ENCODE measurements around the gene RSRC1. TPM values are rescaled to one million over a fixed set of nuclear protein-coding genes. Genes with fewer than 3 reads are reported as not detected.
A peak's percentile ranks its signal among the peaks of the same experiment; 100 is the strongest.
"Not testable (repeated sequence)": the region's sequence is repeated elsewhere in the genome, so short reads cannot be mapped to it uniquely, and the experiment has no call there.

The RSRC1 gene
- total and polyA plus RNA-seq, 2 of the 13 experiments (the other 11 are each of a cell fraction or from before 2014, with no cell fraction given): 4.9 to 63.0 TPM

DNA sequence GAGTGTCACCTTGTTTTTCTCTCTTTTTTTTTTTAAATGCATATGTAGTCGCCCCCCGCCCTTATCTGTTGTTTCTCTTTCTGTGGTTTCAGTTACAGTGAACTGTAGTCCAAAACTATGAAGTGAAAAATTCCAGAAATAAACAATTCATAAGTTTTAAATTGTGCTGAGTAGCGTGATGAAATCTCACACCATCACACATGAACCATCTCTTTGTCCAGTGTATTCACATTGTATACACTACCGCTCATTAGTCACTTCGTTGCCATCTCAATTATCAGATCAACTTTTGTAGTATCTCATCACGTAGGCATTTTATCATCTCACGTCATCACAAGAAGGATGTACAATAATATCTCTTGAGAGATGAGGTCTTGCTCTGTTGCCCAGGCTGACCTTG, 398.6 kb downstream of the RSRC1 start:
- BruUV-seq (replicated peaks): no TSS peak
- ATAC-seq (no peak), DNase-seq (ENCODE audit: low spot score) (no peak), FAIRE-seq (no peak)
- H3K36me3 ChIP-seq (replicated peaks in 1 of 2; ENCODE audit: control insufficient read depth in 1 of 2, insufficient read depth in 2 of 2, low read length in 2 of 2): no peaks in the 10 kb centered on the region
- H3K9me3 ChIP-seq (ENCODE audit: low read length): no peaks in the 10 kb centered on the region
- in situ Hi-C loops (cut with HindIII; ENCODE audit: extremely low pct_ligation_motif_present, low pct_unique_long_range_greater_than_20kb): no loop called here
- intact Hi-C loops (cut with micrococcal nuclease; ENCODE audit: unreplicated experiment): no loop called here
- 92% methylated on average over 7 of the region's 7 CpGs for WGBS (ENCODE audit: low lambda C conversion rate)
- H3K4me1 ChIP-seq (ENCODE audit: insufficient read depth, low read length): no peaks in the 10 kb centered on the region
- no peaks in the 10 kb centered on the region for H3K27me3 ChIP-seq (ENCODE audit: control insufficient read depth in 1 of 2, insufficient read depth in 2 of 2, low read length in 2 of 2)
- TF ChIP-seq MIER2 (CRISPR knock-in tag; IDR thresholded peaks at IDR 0.05): no peak
- no peak for TF ChIP-seq ZNF546 (CRISPR knock-in tag; conservative IDR thresholded peaks at IDR 0.05)
- ChIA-PET CTCF (ENCODE audit: low intra/inter-chr PET ratio, low total read pairs) (no interaction called here), POLR2A (no interaction called here)
- H2AFZ ChIP-seq (ENCODE audit: low read length): no peak overlapping the region
- no peak overlapping the region for H3K27ac ChIP-seq (ENCODE audit: extremely low read length, insufficient read depth, low read length)
- H3K4me3 ChIP-seq (replicated peaks in 1 of 3; ENCODE audit: insufficient read depth in 1 of 3, low read depth in 2 of 3, low read length in 3 of 3): no peak overlapping the region
- no peak overlapping the region for H3K4me2 ChIP-seq (ENCODE audit: low read depth, low read length)
- no peaks in the 10 kb centered on the region for H4K20me1 ChIP-seq (ENCODE audit: insufficient read depth, low read length)
- no peaks in the 10 kb centered on the region for H3K79me2 ChIP-seq (ENCODE audit: insufficient read depth, low read length)
- no peak overlapping the region for H3K9ac ChIP-seq (ENCODE audit: insufficient read depth, low read depth, low read length)

DNA sequence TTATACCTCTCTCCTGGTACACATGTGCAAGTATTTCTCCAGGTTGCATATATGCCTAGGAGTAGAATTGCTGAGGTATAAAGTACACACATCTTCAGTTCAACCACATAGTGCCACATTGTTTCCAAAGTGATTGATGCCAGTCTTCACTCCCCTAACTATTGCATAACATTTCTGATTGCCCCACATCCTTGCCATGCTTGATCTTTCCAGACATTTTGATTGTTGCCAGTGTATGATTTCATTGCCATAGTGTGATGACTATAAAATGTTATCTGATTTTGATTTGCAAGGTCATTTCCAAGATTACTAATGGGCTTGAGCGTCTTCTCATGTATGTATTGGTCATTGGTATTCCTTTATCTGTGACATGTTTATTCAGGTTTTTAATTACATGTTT, 400.0 kb downstream of the RSRC1 start:
- H3K4me2 ChIP-seq (ENCODE audit: low read depth, low read length): no peak overlapping the region
- H3K79me2 ChIP-seq (ENCODE audit: insufficient read depth, low read length): no peaks in the 10 kb centered on the region
- in situ Hi-C loops (cut with HindIII; ENCODE audit: extremely low pct_ligation_motif_present, low pct_unique_long_range_greater_than_20kb) (no loop called here), intact Hi-C loops (cut with micrococcal nuclease; ENCODE audit: unreplicated experiment) (no loop called here)
- no peaks in the 10 kb centered on the region for H4K20me1 ChIP-seq (ENCODE audit: insufficient read depth, low read length)
- H3K27ac ChIP-seq (ENCODE audit: extremely low read length, insufficient read depth, low read length): no peak overlapping the region
- TF ChIP-seq CEBPB (IDR thresholded peaks at IDR 0.05; ENCODE audit: borderline replicate concordance, low read depth, low read length) (peak; percentile 59), POLR2AphosphoS2 (IDR thresholded peaks at IDR 0.05; ENCODE audit: low read depth, low read length) (no peak)
- CTCF ChIA-PET (ENCODE audit: low intra/inter-chr PET ratio, low total read pairs): no interaction called here
- no TSS peak for BruUV-seq (replicated peaks)
- no peaks in the 10 kb centered on the region for H3K4me1 ChIP-seq (ENCODE audit: insufficient read depth, low read length)
- POLR2A ChIA-PET: no interaction called here
- FAIRE-seq: no peak
- H3K36me3 ChIP-seq (replicated peaks in 1 of 2; ENCODE audit: control insufficient read depth in 1 of 2, insufficient read depth in 2 of 2, low read length in 2 of 2): no peaks in the 10 kb centered on the region
- no peak overlapping the region for H3K4me3 ChIP-seq (replicated peaks in 1 of 3; ENCODE audit: insufficient read depth in 1 of 3, low read depth in 2 of 3, low read length in 3 of 3)
- 97% methylated on average over 1 of the region's 1 CpG for WGBS (ENCODE audit: low lambda C conversion rate)
- DNase-seq (ENCODE audit: low spot score): no peak
- H3K27me3 ChIP-seq (ENCODE audit: control insufficient read depth in 1 of 2, insufficient read depth in 2 of 2, low read length in 2 of 2): no peaks in the 10 kb centered on the region
- H3K9ac ChIP-seq (ENCODE audit: insufficient read depth, low read depth, low read length): no peak overlapping the region
- H2AFZ ChIP-seq (ENCODE audit: low read length): no peak overlapping the region
- no peak for ATAC-seq
- H3K9me3 ChIP-seq (ENCODE audit: low read length): no peaks in the 10 kb centered on the region

DNA sequence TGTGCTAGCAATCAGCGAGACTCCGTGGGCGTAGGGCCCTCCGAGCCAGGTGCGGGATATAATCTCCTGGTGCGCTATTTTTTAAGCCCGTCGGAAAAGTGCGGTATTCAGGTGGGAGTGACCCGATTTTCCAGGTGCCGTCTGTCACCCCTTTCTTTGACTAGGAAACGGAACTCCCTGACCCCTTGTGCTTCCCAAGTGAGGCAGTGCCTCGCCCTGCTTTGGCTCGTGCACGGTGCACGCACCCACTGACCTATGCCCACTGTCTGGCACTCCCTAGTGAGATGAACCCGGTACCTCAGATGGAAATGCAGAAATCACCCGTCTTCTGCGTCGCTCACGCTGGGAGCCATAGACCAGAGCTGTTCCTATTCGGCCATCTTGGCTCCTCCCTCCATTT, 406.8 kb downstream of the RSRC1 start:
- DNase-seq (ENCODE audit: low spot score); H3K79me2 ChIP-seq (ENCODE audit: insufficient read depth, low read length); CTCF ChIA-PET (ENCODE audit: low intra/inter-chr PET ratio, low total read pairs); POLR2A ChIA-PET; H3K36me3 ChIP-seq (replicated peaks in 1 of 2; ENCODE audit: control insufficient read depth in 1 of 2, insufficient read depth in 2 of 2, low read length in 2 of 2); H3K9ac ChIP-seq (ENCODE audit: insufficient read depth, low read depth, low read length); BruUV-seq (replicated peaks); H4K20me1 ChIP-seq (ENCODE audit: insufficient read depth, low read length); H3K4me1 ChIP-seq (ENCODE audit: insufficient read depth, low read length); FAIRE-seq; H3K27ac ChIP-seq (ENCODE audit: extremely low read length, insufficient read depth, low read length); H3K4me3 ChIP-seq (replicated peaks in 1 of 3; ENCODE audit: insufficient read depth in 1 of 3, low read depth in 2 of 3, low read length in 3 of 3); in situ Hi-C loops (cut with HindIII; ENCODE audit: extremely low pct_ligation_motif_present, low pct_unique_long_range_greater_than_20kb); H2AFZ ChIP-seq (ENCODE audit: low read length); H3K4me2 ChIP-seq (ENCODE audit: low read depth, low read length); ATAC-seq; H3K27me3 ChIP-seq (ENCODE audit: control insufficient read depth in 1 of 2, insufficient read depth in 2 of 2, low read length in 2 of 2); intact Hi-C loops (cut with micrococcal nuclease; ENCODE audit: unreplicated experiment); H3K9me3 ChIP-seq (ENCODE audit: low read length): not testable (repeated sequence)
- WGBS (ENCODE audit: low lambda C conversion rate): 97% methylated on average over 22 of the region's 22 CpGs

Measured in HepG2 (cell line).